ENCODE data around the gene ARHGEF25.
"Not testable (repeated sequence)": the region's sequence is repeated elsewhere in the genome, so short reads cannot be mapped to it uniquely, and the experiment has no call there.

Gene ARHGEF25

GRCh38 chr12:57611108-57611826 lies at the start of gene ARHGEF25:
ARHGEF25 (plus strand) TSS chr12:57611435; CDS start chr12:57611895, 460 bp downstream.
- DNase-seq: peak; percentile 89

GRCh38 chr12:57563358-57563757 lies 47.9 kb upstream of the ARHGEF25 start:
- DNase-seq: no peak

GRCh38 chr12:57564178-57564740 lies 47.0 kb upstream of the ARHGEF25 start:
- DNase-seq: no peak

GRCh38 chr12:57568838-57569237 lies 42.4 kb upstream of the ARHGEF25 start:
- DNase-seq: no peak

DNA sequence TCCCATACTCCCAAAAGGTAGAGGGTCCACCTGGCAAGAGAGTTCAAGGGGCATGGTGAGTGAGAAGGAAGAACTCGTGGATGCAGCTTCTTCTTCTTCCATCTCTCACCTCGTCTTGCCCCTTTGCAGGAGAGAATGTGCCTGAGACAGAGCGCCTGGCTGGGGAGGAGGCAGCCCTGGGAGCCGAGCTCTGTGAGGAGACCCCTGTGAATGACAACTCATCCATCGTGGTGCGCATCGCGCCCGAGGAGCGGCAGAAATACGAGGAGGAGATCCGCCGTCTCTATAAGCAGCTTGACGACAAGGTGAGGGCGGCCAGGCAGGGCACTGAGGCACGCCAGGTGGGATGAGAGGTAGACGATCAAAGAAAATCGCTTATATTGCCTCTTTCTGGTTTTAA lies 41.4 kb upstream of the ARHGEF25 start:
- no peak for DNase-seq

GRCh38 chr12:57570438-57570837 lies 40.8 kb upstream of the ARHGEF25 start:
- not testable (repeated sequence) for DNase-seq

DNA sequence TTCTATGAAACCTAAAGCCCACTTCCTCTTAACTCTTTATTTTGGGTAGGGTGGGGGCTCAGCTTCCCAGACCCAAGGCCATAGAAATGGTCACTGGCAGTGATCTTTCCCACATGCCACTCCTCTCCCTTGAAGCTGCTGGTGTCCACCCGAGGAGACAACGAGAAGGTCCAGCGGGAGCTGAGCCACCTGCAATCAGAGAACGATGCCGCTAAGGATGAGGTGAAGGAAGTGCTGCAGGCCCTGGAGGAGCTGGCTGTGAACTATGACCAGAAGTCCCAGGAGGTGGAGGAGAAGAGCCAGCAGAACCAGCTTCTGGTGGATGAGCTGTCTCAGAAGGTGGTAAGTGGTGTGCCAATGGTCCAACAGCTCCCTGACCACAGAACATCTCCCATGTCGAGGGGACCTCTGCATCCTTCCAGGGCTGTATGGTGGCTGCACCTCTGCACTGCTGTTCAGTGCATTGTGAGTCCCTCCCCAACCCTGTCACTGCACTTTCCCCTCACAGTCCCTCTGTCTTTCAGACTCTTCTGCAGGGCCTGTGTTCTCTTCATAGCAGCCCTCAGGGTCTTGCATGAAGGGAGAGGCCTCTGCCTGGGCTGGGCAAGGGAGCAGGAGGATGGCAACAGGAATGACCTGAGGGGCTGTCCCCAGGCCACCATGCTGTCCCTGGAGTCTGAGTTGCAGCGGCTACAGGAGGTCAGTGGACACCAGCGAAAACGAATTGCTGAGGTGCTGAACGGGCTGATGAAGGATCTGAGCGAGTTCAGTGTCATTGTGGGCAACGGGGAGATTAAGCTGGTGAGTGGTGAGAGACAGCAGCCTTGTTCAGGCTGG lies 39.1 kb upstream of the ARHGEF25 start:
- no peak for DNase-seq

GRCh38 chr12:57574795-57575194 lies 36.4 kb upstream of the ARHGEF25 start:
- no peak for DNase-seq

- no peak for DNase-seq
Observed at GRCh38 chr12:57575771-57576612, 35.2 kb upstream of the ARHGEF25 start.

DNA sequence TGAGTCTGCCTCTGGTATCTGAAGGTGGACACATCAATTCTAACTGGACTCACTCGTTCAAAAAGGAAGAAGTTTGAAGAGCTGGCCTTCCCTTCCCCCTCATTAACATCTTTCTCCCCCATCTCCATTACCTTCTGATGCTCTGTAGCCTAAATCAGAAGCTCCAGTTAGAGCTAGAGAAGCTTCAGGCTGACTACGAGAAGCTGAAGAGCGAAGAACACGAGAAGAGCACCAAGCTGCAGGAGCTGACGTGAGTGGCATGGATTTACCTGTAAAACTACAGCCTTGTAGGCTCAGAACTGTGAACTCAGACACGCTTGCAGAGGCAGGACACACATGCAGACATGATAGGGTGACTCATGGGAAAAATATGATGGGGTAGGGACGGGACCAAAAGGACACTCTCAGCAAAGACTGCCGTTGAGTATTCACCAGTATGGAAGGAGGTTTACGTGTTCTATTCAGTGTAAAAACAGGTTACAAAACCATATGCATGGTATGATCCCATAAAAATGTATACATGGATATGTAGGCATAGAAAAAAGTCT lies 34.5 kb upstream of the ARHGEF25 start:
- DNase-seq: no peak

DNA sequence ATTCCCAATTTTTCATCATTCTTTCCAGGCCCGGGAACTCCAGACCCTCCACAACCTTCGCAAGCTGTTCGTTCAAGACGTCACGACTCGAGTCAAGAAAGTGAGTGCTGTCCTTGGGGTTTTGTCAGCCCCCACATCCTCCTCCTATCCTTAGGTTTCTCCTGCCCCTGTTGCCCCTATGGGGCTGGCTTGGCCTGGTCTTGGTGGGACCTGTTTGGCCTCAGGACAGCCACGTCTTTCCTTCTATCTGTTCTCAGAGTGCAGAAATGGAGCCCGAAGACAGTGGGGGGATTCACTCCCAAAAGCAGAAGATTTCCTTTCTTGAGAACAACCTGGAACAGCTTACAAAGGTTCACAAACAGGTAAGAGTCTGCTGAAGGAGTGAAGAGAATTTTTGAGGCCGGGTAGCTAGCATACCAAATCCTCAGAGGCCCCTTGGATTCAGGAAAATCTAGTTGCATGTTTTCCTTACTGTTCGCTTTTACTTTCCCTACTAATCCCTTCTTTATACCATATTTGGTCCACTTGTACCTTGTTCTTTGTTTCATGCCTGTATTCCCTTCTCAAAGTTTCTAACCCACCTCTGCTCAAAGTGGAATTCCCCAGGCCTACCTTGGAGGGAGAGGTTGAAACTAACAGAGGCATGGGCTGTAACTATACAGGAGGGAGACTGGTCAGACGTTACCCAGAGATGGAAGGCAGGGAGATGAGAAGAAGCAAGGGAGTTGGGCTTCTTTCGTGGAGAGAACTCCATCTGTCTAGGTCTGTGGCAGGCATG lies 33.1 kb upstream of the ARHGEF25 start:
- DNase-seq: no peak

DNA sequence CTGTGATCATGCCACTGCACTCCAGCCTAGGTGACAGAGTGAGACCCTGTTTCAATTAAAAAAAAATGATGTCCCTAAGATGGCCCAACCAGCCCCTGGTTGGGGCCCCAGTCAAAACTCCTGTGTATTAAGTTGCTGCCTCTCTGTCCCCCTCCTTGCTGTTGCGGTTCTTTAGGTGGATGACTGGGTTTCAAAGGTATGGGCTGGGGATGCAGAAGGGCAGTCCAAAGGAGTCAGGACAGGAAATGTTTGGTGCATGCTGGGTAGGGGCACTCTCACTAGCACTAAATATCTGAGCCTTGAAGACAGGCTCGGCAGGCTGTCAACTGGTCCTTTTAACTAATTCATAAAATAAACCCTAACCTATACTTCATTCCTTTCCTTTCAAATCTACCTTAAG lies 32.2 kb upstream of the ARHGEF25 start:
- DNase-seq: no peak

DNA sequence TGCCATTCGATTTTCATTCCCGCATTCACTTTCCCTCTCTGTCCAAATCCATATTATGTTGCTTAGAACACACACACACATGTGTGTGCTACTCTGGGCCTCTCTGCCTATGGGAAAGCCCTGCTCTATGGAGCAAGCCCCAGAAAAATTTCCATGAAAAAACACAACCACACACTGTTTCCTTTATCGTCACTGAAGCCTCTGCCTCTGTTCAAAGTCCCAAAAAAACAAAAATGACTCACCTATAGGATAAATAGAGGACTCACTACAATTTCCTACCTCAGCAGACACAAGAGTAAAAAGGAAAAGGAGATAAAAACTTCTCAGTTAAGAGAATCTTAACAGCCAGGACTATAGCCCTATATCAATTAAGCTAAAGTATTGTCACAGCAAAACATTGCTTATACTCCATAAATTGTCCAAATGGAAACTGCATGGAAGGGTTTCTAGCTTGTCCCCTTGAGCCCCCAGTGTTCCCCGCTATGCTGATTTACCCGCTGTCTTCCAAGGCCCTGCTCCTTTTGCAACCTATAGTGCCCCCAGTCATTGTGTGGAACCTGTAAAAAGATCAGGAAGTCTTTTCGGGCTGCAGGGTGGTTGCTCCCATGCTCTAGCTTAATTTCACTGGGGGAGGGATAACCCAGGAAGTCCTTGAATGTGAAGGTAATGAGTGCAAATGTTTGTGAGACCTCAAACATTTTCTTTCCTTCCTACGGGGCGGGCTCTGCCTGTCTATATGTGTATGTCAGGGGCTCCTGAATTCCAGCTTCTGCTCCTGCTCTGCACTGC lies 31.4 kb upstream of the ARHGEF25 start:
- DNase-seq: no peak

GRCh38 chr12:57580466-57580795 lies 30.8 kb upstream of the ARHGEF25 start:
- DNase-seq: no peak

GRCh38 chr12:57581802-57582201 lies 29.4 kb upstream of the ARHGEF25 start:
- DNase-seq: no peak

GRCh38 chr12:57582440-57582839 lies 28.8 kb upstream of the ARHGEF25 start:
- no peak for DNase-seq

GRCh38 chr12:57583008-57583831 lies 28.0 kb upstream of the ARHGEF25 start:
- DNase-seq: peak; percentile 93

DNA sequence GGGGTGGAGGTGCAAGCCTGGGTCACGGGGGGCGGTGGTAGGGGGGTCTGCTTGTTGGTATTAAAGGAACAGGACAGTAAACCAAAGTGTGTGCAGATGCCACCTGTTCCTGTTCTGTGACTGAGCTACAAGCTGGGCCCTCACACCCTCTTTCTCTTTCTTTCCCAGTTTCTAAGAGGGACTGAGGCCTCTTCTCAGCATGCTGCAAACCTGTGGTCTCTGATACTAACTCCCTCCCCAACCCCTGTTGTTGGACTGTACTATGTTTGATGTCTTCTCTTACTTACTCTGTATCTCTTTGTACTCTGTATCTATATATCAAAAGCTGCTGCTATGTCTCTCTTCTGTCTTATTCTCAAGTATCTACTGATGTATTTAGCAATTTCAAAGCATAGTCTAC lies 27.2 kb upstream of the ARHGEF25 start:
- DNase-seq: no peak

DNA sequence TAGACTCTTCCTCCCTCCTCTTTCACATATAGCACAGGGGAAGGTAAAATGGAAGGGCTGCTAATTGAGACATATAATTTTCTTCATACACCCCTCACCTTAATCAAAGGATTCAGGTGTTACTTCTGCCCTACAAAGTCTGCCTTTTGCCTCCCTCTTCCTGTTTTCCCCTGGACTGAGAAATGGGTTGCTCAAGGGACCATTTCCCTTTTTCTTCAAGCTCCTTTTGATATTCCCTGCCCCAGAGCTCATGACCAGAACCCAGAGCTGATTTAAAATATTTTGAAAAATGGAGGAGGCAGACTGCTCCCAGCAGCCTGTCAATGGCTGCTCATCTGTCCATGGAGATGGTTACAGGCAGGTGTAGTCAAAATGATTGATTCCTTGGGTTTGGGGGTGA lies 26.5 kb upstream of the ARHGEF25 start:
- no peak for DNase-seq

DNA sequence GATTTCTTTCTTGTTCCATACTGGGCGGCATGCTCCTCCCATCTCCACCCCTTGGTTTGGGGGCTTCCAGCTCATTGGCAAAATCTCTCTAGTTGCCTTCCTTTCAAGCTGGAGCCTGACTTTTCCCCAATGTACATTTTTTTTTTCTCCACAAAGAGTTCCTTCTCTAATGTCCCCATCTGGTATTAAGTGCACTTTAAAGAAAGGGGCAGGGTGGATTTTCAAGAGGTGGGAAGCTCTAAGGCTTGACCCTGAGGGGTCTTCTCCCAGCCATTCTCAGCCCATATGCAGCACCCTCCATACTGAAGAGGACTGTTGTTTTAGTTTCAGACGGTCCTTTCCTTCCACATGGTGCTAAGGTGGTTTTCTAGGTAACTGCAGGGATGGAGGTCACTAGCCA lies 26.1 kb upstream of the ARHGEF25 start:
- DNase-seq: no peak
